HG03342 (cell line): Measurements from ENCODE around the gene PEX5.
"Not testable (repeated sequence)": the region's sequence is repeated elsewhere in the genome, so short reads cannot be mapped to it uniquely, and the experiment has no call there.

Experiments
- ATAC-seq: cut with Tn5 transposase; IDR thresholded peaks from one replicate; pipeline ENCODE4 v1.9.1; 2021; ENCODE audit warnings: mild to moderate bottlenecking, moderate library complexity; ENCODE audit not compliant: unreplicated experiment

PEX5 gene

DNA sequence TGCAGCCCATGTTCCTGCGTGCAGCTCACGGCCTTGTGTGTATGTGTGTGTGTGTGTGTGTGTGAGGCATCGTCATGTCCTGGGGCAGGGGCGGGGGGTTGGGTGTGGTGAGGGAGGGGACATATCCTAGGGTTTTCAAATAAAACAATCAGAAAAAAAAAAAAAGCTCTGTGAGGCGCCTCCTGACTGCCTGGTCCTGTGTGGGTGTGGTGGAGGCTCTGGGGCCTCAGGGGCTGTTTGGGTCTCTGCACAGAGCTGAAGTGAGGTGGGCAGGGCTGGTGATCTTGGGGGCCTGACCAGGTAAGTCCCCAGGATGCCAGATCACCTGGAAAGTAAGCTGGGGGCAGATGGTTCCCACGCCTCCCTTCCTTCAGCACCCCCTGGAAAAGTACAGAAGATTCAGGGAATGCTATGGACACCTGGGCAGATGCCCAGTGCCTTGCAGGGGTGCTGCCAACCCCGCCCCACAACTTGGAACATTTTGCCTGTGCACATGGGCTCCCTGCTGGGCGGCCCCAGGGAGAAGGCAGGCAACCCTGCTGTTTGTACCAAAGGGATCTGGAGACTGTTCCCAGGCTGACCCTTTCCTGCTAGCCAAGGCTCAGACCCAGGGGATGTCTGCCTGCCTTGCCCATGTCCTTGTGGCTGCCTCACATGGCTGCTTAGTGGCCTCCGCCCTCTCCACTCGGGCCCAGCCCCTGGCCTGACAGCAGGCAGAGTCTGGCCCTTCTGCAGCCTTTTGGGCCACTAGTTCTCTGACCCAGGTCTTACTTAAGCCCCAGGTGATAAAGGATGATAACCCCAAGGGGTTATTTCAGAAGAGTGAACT is 30.5 kb upstream of the PEX5 start:
- ATAC-seq = no peak

DNA sequence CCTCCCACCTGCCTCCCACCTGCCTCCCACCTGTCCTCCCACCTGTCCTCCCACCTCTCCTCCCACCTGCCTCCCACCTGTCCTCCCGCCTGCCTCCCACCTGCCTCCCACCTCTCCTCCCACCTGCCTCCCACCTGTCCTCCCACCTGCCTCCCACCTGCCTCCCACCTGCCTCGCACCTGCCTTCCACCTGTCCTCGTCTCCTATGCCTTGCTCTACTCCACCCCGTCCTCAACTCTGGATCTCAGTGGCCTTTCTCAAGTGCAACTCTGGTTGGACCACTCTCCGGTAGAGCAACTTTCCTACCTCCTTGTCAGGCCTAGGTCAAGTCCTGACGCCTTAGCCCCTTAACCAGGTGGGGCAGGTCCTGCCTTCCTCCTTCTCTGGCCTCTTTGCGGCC is 29.3 kb upstream of the PEX5 start:
- ATAC-seq = no peak

DNA sequence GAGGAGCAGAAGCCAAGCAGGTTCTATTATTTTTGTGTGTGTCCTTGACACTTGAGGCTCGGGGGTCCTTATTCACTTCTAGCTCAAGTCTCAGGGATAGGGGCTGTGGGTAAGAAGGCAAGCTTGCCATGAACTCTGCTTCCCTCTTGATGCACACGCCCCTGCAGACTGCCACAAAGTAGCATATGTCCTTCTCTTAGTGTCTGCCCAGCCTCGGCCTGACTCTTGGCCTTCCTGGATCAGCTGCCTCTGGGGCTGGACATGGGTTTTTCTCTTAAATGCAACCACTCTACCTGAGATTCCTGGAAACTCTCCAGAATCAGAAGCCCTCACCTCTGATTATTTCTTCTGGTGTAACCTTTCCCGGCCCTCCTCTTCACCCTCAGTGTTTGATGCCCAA is 28.2 kb upstream of the PEX5 start:
- no peak for ATAC-seq

GRCh38 chr12:7161811-7162210 is 27.7 kb upstream of the PEX5 start:
- ATAC-seq = no peak

DNA sequence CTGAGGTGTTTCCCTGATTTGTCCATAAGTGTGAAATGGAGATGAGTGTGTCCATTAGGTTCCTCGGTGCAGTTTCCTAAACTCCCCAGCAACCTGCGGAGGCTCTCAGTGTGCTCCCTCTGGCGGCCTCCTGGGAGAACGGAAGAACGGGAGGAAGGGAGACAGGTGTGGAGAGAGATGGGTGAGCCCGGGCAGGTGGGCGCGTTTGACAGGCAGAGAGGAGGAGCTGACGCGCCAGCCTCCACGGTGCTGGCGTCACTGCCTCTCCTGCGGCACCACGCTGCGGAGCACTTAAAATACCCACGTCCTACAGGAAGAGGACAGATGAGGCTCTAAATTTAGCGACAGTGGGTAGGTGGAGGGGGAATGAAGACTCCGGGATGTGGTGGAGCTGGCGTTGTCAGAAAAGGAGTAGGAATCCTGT is 26.8 kb upstream of the PEX5 start:
- no peak for ATAC-seq

DNA sequence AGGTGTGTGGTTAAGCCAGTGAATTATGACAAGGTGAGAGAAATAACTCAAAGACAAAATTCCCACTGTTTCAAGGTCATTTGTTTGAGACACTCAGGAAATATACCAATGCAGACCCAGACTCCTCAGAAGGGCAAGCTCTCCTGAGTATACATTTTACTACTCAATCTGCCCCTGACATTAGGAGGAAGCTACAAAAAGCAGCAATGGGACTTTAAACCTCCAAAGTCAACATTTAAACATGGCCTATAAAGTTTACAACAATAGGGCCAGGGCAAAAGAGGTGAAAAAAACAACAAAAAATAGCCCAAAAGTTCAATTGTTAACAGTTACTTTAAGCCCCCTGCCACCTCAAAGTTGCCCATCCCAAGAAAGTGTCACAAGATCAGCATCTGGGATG is 19.5 kb upstream of the PEX5 start:
- no peak for ATAC-seq

DNA sequence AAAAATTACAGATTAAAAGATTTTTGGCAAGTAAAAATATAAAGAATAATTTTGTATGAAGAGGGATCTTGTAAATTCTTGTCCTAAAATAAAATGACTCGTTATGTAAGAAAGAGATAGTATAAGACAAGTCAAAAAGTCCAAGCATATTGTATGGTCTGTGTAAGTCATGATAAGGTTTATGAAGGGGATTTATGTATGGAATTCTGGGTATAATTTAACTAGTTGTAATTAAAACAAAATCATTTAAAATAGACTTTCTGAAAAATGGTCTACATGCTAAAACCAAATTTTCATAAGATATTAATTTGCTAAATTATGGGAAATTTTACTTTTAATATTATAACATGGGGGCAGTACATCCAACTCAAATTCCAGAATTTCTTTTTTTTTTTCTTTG is 17.6 kb upstream of the PEX5 start:
- no peak for ATAC-seq

DNA sequence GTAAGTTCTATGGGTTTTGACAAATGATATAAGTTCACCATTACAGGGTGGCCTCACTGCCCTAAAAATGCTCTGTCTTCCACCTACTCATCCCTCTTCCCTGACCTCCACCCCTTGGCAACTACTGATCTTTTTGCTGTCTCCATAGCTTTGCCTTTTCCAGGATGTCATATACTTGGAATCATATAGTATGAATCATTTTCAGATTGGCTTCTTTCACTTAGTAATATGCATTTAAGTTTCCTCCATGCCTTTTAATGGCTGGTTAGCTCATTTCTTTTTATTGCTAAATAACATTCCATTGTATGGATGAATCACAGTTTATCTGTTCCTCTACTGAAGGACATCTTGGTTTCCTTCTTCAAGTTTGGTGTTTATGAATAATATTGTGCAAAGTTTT is 14.0 kb upstream of the PEX5 start:
- ATAC-seq = no peak

GRCh38 chr12:7176595-7176994 is 12.9 kb upstream of the PEX5 start:
- no peak for ATAC-seq

- ATAC-seq = no peak
These were observed 11.0 kb upstream of the PEX5 start for GRCh38 chr12:7178481-7178880.

GRCh38 chr12:7180685-7181084 is 8.8 kb upstream of the PEX5 start:
- no peak for ATAC-seq

DNA sequence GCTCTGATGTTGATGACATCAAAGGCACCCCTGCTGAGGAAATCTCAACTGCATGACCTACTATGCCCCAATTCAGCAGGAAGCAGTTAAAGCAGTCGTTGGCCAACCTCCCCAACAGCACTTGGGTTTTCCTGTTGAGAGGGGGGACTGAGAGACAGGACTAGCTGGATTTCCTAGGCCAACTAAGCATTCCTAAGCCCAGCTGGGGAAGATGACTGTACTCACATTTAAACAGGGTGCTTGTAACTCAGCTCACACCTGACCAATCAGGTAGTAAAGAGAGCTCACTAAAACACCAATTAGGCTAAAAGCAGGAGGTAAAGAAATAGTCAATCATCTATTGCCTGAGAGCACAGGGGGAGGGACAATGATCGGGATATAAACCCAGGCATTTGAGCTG is 3.4 kb upstream of the PEX5 start:
- not testable (repeated sequence) for ATAC-seq

GRCh38 chr12:7188562-7189397 is 706 bp upstream of the PEX5 start:
- ATAC-seq = peak; percentile 33

DNA sequence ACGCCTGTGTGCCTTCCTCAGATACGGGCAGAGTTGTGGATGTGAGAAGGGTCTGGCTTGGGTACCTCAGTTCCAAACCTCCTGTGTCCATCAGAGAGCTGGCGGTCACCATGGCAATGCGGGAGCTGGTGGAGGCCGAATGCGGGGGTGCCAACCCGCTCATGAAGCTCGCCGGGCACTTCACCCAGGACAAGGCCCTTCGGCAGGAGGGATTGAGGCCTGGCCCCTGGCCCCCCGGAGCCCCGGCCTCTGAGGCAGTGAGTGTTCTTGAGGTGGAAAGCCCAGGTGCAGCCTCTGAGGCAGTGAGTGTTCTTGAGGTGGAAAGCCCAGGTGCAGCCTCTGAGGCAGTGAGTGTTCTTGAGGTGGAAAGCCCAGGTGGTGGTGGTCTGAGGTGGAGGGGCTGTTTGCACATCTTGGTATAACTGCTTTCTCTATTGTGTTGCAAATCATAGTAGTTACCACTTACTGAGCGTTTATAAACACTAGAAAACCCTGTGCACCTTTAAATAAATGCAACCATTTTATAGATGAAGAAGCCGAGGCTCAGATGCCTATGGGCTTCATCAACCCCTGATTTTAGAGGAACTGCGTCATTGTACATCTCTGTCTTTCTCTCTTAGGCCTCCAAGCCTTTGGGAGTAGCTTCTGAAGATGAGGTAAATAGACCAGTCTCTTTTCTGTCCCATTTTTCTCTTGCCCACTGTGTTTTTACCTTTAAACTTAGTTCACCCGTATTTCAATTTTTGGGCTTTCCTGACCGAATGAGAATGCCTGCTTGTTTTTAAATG is 976 bp downstream of the PEX5 start:
- ATAC-seq = no peak

GRCh38 chr12:7193674-7194073 is 4.2 kb downstream of the PEX5 start:
- ATAC-seq = no peak

GRCh38 chr12:7197841-7198240 is 8.4 kb downstream of the PEX5 start:
- no peak for ATAC-seq

DNA sequence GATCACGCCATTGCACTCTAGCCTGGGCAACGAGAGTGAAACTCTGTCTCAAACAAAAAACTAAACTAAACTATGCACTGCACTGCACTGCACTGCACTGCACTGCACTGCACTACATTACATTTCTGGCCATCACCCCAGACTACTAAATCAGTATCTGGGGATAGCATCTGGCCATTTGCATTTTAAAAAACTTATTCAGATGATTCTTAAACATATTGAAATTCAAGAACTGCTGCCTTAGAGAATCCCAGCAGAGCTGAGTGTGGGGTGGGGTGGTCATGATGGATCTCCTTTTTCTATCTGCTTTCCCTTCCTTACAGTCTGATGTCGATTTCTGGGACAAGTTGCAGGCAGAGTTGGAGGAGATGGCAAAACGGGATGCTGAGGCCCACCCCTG is 13.6 kb downstream of the PEX5 start:
- no peak for ATAC-seq

- ATAC-seq = no peak
These were observed 15.6 kb downstream of the PEX5 start for GRCh38 chr12:7205091-7205490.

GRCh38 chr12:7206691-7207090 is 17.2 kb downstream of the PEX5 start:
- ATAC-seq = no peak

- no peak for ATAC-seq
These were observed 18.6 kb downstream of the PEX5 start for GRCh38 chr12:7207866-7208625.

GRCh38 chr12:7209958-7210357 is 20.5 kb downstream of the PEX5 start:
- no peak for ATAC-seq
